Measurements from ENCODE around the gene DAB1.
A peak's percentile ranks its signal among the peaks of the same experiment; 100 is the strongest.
"Not testable (repeated sequence)": the region's sequence is repeated elsewhere in the genome, so short reads cannot be mapped to it uniquely, and the experiment has no call there.

The DAB1 gene

GRCh38 chr1:57269630-57270225, 154.1 kb downstream of the DAB1 start:
- DNase-seq, result no peak

- no peak for DNase-seq
Observed at GRCh38 chr1:57265104-57265503, 158.8 kb downstream of the DAB1 start.

- peak; percentile 9 to 41 for DNase-seq
Observed at GRCh38 chr1:57262472-57262871, 161.4 kb downstream of the DAB1 start.

GRCh38 chr1:57258557-57259325, 165.1 kb downstream of the DAB1 start:
- DNase-seq, result no peak

GRCh38 chr1:57255945-57256344, 167.9 kb downstream of the DAB1 start:
- DNase-seq, result no peak

- DNase-seq, result no peak
Observed at GRCh38 chr1:57254022-57254421, 169.8 kb downstream of the DAB1 start.

- no peak for DNase-seq
Observed at GRCh38 chr1:57252597-57253294, 171.1 kb downstream of the DAB1 start.

GRCh38 chr1:57250021-57250420, 173.8 kb downstream of the DAB1 start:
- no peak for DNase-seq

- DNase-seq, result no peak
Observed at GRCh38 chr1:57249511-57249910, 174.3 kb downstream of the DAB1 start.

GRCh38 chr1:57248830-57249229, 175.0 kb downstream of the DAB1 start:
- DNase-seq, result no peak

- no peak for DNase-seq
Observed at GRCh38 chr1:57238233-57238781, 185.6 kb downstream of the DAB1 start.

GRCh38 chr1:57235730-57236510, 187.9 kb downstream of the DAB1 start:
- no peak for DNase-seq

GRCh38 chr1:57234459-57234858, 189.4 kb downstream of the DAB1 start:
- DNase-seq, result no peak

GRCh38 chr1:57232500-57232899, 191.4 kb downstream of the DAB1 start:
- peak in 1 of 2 experiments; percentile 8 for DNase-seq

- no peak for DNase-seq
Observed at GRCh38 chr1:57229998-57230397, 193.9 kb downstream of the DAB1 start.

GRCh38 chr1:57229076-57229475, 194.8 kb downstream of the DAB1 start:
- DNase-seq, result no peak

- DNase-seq, result no peak
Observed at GRCh38 chr1:57222801-57223200, 201.1 kb downstream of the DAB1 start.

- no peak for DNase-seq
Observed at GRCh38 chr1:57222307-57222706, 201.6 kb downstream of the DAB1 start.

GRCh38 chr1:57220905-57221304, 203.0 kb downstream of the DAB1 start:
- not testable (repeated sequence) for DNase-seq

- no peak for DNase-seq
Observed at GRCh38 chr1:57218487-57219079, 205.3 kb downstream of the DAB1 start.

GRCh38 chr1:57217905-57218304, 206.0 kb downstream of the DAB1 start:
- no peak for DNase-seq

GRCh38 chr1:57214951-57215575, 208.8 kb downstream of the DAB1 start:
- DNase-seq, result no peak
